Measurements from ENCODE around the gene IRF4.
A peak's percentile ranks its signal among the peaks of the same experiment; 100 is the strongest.

The IRF4 gene

GRCh38 chr6:445571-446417, 54.2 kb downstream of the IRF4 start:
- DNase-seq = no peak

DNA sequence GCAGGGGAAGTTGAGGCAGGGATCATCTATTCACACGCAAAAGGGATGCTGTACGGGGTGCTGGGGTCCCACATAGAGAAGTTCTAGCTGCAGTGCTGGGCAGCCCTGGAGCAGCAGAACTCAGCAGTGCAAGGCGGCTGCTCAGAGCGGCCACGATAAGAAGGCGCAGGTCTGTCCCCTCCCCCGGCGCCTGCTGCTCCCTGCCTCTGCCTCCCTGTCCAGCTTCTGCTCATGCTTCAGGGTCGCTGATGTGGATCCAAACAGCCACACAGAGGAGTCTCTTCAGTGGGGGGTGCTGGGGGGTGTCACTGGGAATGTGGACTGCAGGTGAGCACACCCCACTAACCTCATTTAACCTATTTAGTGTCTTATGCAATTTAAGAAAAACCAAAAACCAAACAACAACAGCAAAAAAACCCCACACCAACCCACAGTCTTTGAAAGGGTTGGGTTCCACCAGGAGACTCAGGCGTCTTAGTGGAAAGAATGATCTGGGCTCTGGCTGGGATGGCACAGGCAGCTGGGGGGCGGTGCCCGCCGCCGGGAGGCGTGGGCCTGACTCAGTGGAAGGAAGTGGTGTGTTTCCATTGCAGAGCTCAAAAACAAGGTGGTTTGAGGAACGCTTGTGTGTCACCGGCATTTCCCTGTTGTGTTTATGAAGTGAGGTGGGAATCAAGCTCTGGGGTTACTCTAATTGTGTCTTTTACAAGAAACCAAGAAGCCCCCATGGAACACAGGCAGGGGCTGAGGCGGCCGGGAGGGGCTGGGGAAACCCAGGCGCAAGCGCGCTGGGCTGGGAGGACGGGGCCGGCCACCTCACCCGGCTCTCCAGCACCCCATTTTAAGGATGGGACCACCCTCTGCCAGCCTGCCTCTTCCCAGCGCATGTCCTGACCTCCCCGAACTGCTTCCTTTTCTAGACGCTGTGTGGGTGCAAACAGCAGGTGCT, 55.1 kb downstream of the IRF4 start:
- DNase-seq = peak; percentile 73

GRCh38 chr6:447381-448165, 56.0 kb downstream of the IRF4 start:
- peak; percentile 16 for DNase-seq

DNA sequence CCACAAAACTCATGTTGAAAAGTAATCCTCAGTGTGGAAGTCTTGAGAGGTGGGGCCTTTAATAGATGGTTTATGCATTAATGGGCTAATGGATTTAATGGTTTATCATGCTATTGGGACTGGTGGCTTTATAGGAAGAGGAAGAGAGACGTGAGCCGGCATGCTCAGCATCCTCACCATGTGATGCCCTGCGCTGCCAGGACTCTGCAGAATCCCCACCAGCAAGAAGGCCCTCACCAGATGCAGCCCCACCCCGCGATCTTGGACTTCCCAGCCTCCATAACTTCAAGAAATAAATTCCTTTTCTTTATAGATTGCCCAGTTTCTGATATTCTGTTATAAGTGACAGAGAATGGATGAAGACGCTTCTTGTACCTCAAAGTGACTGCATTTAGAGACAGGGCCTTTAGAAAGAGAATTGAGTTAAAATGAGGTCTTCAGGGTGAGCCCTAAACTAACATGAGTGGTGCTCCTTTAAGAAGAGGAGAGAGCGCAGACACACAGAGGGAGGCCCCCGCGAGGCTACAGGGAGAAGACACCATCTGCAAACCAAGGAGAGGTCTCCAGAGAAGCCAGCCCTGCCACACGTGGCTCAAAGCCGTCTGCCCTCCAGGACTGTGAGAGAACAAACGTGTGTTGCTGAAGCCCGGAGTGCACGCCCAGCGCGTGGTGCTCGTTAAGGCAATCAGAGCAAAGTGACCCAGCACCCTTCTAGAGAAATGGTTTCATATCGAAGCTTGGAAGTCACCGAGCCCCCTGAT, 56.9 kb downstream of the IRF4 start:
- DNase-seq = no peak

DNA sequence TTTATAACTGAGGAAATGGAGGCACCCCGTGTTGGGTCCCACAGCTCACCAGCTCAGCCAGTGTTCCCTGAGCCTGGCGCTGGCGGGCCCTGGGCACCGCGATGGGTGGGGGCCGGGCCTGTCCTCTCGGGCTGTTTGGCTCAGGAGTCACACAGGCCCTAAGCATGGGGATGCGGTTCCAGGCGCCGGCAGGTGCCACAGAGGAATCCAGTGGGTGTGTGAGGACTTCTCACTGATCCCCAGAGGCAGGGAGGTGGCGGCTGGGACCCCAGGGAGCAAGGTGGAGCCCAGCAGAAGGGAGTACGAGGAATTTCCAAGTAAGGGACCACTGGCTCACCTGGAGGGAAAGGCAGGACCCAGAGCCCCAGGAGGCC, 57.5 kb downstream of the IRF4 start:
- no peak for DNase-seq

- DNase-seq = no peak
Observed at GRCh38 chr6:449486-450419, 58.2 kb downstream of the IRF4 start.

- DNase-seq = no peak
Observed at GRCh38 chr6:451336-451735, 59.8 kb downstream of the IRF4 start.

DNA sequence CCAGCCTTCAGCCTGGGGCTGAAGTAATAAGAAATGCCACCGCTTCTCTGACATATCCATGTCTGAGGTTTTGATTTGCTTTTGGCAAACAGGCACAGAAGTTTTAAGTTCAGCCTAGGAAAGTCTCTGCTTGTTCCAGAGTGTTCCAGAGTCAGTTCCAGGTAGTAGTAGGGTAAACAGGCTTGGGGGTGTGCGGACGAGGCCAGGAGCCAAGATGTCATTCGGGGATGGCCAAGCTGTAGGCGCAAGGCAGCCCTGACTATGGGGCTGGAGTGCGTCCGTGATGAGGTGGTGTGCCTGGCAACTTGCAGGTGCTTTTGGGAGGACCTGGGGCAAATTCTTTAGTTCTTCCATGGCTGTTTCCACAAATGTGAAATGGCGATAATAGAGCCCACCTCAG, 60.3 kb downstream of the IRF4 start:
- no peak for DNase-seq

- no peak for DNase-seq
Observed at GRCh38 chr6:452301-453067, 60.9 kb downstream of the IRF4 start.

- DNase-seq = no peak
Observed at GRCh38 chr6:453152-453551, 61.6 kb downstream of the IRF4 start.

DNA sequence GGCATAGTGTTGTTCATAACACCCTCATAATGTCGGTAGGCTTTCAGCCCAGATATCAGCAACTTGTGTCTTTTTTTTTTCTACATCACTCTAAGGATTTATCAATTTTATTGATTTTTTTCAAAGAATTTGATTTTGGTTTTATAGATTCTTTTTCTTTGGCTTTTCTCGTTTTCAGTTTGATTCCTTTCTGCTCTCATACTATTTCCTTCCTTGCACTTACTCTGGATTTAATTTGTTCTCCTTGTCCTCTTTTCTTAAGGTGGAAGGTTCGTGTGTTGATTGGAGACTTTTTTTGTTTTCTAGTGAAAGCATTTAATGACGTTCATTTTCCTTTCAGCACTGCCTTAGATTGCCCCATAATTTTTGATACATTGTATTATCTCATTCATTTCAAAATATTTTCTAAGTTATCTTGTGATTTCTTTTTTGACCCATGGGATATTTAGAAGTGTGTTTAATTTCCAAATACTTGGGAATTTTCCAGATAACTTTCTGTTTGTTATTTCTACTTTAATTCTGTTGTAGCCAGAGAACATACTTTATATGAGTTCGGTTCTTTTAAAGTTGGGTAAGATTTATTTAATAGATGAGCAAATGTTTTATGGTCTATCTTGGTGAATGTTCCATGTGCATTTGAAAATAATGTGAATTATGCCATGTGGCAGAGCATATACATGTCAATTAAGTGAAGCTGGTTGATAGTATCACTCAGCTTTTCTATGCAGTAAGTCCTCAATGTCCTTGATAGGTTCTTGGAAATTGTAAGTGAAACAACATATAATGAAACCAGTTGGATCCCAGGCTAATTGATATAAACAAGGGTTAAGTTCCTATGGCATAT, 62.8 kb downstream of the IRF4 start:
- no peak for DNase-seq

DNA sequence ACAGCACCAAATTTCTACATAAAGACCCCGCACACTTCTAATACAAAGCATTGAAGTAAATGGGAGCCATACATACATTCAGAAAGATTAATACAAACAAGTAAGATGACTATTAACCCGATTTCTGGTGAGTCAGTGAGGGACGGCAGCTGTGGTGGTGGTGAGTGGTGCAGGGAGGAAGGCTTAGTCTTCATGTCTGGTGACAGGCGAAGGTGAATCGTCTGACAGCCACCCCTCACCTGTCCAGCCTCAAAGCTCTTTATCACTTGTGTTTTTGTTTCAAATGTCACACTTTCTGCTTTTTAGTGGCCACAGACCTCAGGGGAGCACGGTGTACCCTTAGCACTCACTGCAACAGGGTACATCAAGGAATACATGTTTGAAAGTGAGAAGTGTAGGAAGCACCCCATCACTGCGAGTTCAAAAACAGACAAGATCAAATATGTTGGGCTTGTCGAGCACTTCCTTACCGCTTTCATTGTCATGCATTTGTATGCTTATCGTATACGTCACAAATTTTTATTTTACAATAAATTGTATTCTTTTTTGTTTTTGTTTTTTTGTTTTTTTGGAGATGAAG, 63.5 kb downstream of the IRF4 start:
- DNase-seq = no peak

DNA sequence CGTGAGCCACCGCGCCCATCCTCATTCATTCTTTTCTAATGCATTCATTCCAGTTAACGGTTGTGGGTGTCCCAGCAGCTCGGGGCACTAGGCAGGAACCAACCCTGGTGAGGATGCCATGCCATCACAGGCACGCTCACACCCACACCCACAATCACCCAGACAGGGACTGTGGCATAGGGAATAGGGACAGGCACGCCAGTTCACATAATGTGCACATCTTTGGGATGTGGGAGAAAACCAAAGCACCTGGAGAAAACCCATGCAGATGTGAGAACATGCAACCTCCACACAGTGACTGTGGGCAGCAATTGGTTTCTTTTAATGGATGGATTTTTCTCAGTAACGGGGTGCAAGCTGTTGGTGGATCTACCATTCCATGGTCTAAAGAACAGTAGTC, 64.3 kb downstream of the IRF4 start:
- DNase-seq = no peak

DNA sequence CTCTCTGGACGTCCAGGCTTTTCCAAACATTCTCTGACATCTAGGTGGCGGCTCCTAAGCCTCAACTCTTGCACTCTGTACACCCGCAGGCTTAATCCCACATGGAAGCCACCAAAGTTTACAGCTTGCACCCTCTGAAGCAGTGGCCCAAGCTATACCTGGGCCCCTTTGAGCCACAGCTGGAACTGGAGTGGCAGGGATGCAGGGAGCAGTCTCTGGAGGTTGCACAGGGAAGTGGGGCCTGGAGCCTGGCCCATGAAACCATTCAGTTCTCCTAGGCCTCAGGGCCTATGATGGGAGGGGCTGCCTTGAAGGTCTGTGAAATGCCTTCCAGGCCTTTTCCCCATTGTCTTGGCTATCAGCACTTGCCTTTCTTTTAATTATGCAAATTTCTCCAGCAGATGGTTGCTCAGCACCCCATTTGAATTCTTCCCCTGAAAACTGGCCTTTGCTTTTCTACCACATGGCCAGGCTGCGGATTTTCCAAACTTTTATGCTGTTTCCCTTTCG, 64.9 kb downstream of the IRF4 start:
- DNase-seq = no peak

DNA sequence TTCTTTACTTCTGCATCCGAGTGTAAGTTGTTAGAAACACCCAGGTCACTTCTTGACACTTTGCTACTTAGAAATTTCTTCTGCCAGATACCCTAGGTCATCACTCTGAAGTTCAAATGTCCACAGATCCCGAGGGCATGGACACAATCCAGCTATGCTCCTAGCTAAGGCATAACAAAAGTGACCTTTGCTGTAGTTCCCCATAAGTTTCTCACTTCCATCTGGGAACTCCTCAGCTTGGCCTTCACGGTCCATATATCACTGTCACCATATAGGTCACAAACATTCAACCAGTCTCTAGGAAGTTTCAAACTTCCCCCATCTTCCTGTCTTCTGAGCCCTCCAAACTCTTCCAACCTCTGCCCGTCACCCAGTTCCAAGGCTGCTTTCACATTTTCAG, 65.3 kb downstream of the IRF4 start:
- no peak for DNase-seq

Data from CD4-positive, alpha-beta T cell treated with Interleukin-21 for 1 hour (primary cell).